Smooth muscle cell (in vitro differentiated cells): Measurements from ENCODE around the gene MFSD11. TPM values are rescaled to one million over a fixed set of nuclear protein-coding genes. Genes with fewer than 3 reads are reported as not detected.

Experiments
- DNase-seq: peaks from one replicate; lab custom pipeline; 2025; ENCODE audit not compliant: unreplicated experiment; lab: John Stamatoyannopoulos, UW
- H2AFZ ChIP-seq: fragments of 200-600 bp; sonication (generic); 2 replicates; pipeline ENCODE4 v1.6.0; 2016; ENCODE audit warnings: antibody characterized with exemption, low read depth, mild to moderate bottlenecking
- H3F3A ChIP-seq: fragments of 200-600 bp; sonication (generic); 2 replicates; pipeline ENCODE4 v1.6.0; 2017; ENCODE audit warnings: antibody characterized with exemption, low read depth
- H3K27ac ChIP-seq: fragments of 200-600 bp; sonication (generic); 2 replicates; pipeline ENCODE4 v1.5.1; 2016; ENCODE audit warnings: low read depth, mild to moderate bottlenecking
- H3K27me3 ChIP-seq: fragments of 200-600 bp; sonication (generic); 2 replicates; pipeline ENCODE4 v1.6.1; 2016; ENCODE audit warnings: low read depth, mild to moderate bottlenecking
- H3K36me3 ChIP-seq: fragments of 200-600 bp; sonication (generic); 2 replicates; pipeline ENCODE4 v1.5.1; 2016; ENCODE audit warnings: low read depth
- H3K4me1 ChIP-seq: fragments of 200-600 bp; sonication (generic); 2 replicates; pipeline ENCODE4 v1.5.1; 2016; ENCODE audit warnings: low read depth
- H3K4me2 ChIP-seq: fragments of 200-600 bp; sonication (generic); 2 replicates; pipeline ENCODE4 v1.6.0; 2016; ENCODE audit warnings: mild to moderate bottlenecking
- H3K4me3 ChIP-seq: fragments of 200-600 bp; sonication (generic); 2 replicates; pipeline ENCODE4 v1.5.1; 2016; ENCODE audit warnings: mild to moderate bottlenecking
- H3K79me2 ChIP-seq: fragments of 200-600 bp; sonication (generic); 2 replicates; pipeline ENCODE4 v1.6.0; 2016; ENCODE audit warnings: low read depth, mild to moderate bottlenecking
- H3K9ac ChIP-seq: fragments of 200-600 bp; sonication (generic); 2 replicates; pipeline ENCODE4 v1.6.0; 2016; ENCODE audit warnings: low read depth
- H3K9me3 ChIP-seq: fragments of 200-600 bp; sonication (generic); replicated peaks from 2 replicates; pipeline ENCODE4 v1.5.1; 2016; ENCODE audit warnings: low read depth
- H4K20me1 ChIP-seq: fragments of 200-600 bp; sonication (generic); 2 replicates; pipeline ENCODE4 v1.6.0; 2016; ENCODE audit warnings: low read depth
- WGBS: methylation state at CpG from one replicate; pipeline ENCODE4 v1.1.7; 2016; ENCODE audit warnings: low lambda C conversion rate; 5-methylcytosine and 5-hydroxymethylcytosine counted together
- polyA plus RNA-seq: library from polyadenylated mRNA; unstranded; fragments of >200 nt; fragmentation: Nextera tagmentation; extraction: Ambion mirVana; gene quantifications from 2 replicates; pipeline ENCODE4 v1.2.1, GENCODE V29; 2016
- total RNA-seq: library from RNA; depleted of rRNA; stranded (reverse); fragments of >200 nt; gene quantifications from 2 replicates; pipeline ENCODE4 v1.2.3, GENCODE V29; 2014
- TF ChIP-seq, protein P1 (sequence below): fragments of 200-600 bp; sonication (generic); IDR thresholded peaks from 2 replicates; pipeline ENCODE4 v1.5.1; 2017; ENCODE audit warnings: borderline replicate concordance, mild to moderate bottlenecking, antibody characterized with exemption; ENCODE audit not compliant: insufficient read depth, poor library complexity, severe bottlenecking

MFSD11 gene
- total and polyA plus RNA-seq, 2 experiments from 2014 or later: 28.1 to 56.6 TPM

- Histone ChIP-seq H4K20me1 (peaks cover 65% of the 10 kb centered on the region), H3K4me2 (peak overlapping the region; percentile 97), H3K27ac (peak overlapping the region; percentile 97), H3K4me3 (peak overlapping the region; percentile 89), H3F3A (peaks cover 18% of the 10 kb centered on the region), H3K36me3 (peaks cover 9% of the 10 kb centered on the region), H3K9ac (peak overlapping the region; percentile 88), H2AFZ (no peak overlapping the region), H3K79me2 (peaks cover 77% of the 10 kb centered on the region), H3K4me1 (peaks cover 8% of the 10 kb centered on the region), H3K27me3 (no peaks in the 10 kb centered on the region), H3K9me3 (no peaks in the 10 kb centered on the region)
- WGBS: 16% methylated on average over 31 of the region's 38 CpGs
- no peak for DNase-seq
- TF ChIP-seq, protein P1, sequence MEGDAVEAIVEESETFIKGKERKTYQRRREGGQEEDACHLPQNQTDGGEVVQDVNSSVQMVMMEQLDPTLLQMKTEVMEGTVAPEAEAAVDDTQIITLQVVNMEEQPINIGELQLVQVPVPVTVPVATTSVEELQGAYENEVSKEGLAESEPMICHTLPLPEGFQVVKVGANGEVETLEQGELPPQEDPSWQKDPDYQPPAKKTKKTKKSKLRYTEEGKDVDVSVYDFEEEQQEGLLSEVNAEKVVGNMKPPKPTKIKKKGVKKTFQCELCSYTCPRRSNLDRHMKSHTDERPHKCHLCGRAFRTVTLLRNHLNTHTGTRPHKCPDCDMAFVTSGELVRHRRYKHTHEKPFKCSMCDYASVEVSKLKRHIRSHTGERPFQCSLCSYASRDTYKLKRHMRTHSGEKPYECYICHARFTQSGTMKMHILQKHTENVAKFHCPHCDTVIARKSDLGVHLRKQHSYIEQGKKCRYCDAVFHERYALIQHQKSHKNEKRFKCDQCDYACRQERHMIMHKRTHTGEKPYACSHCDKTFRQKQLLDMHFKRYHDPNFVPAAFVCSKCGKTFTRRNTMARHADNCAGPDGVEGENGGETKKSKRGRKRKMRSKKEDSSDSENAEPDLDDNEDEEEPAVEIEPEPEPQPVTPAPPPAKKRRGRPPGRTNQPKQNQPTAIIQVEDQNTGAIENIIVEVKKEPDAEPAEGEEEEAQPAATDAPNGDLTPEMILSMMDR: no peak
These were observed 12.2 kb upstream of the MFSD11 start for GRCh38 chr17:76725580-76726230.

DNA sequence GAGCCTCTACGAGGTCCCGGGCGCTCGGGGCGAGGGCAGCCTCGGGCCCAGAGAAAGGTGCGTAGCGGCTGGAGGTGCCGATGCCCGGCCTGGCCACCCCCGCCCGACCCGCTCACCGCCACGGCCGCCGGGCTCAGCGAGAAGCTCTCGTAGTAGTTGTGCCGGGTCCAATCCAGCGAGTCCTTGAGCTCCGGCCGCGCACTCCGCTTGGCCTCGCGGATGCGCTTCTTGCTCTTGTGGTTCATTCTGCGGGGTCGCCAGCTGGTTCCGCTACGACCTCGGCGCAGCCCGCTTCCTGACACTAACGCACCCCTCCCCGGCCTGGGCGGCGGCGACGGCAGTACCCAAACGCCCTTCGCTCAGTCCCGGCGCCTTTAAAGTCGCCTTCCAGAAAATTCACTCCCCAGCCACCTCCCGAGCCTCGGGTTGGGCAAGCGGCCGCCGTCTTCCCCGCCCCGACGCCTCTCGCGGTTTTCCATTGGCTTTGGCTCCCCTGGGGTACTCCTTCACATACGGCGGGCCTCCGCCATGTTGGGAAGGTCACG lies 11.6 kb upstream of the MFSD11 start, which contains the start of gene JMJD6:
Gene JMJD6, minus strand, starts transcription at position 376 of the 545 bp plus-strand sequence. Its CDS starts 131 bp downstream, at position 245.
- Histone ChIP-seq H3K4me3 (peak within 1 kb of the TSS; percentile 89), H3K9ac (peak within 1 kb of the TSS; percentile 92), H3K36me3 (peaks cover 4% of the 10 kb centered on the region), H3K27ac (peak within 1 kb of the TSS; percentile 97), H3K4me2 (peak within 1 kb of the TSS; percentile 97), H3K4me1 (peaks cover 8% of the 10 kb centered on the region), H3K79me2 (peaks cover 72% of the 10 kb centered on the region), H4K20me1 (peaks cover 59% of the 10 kb centered on the region), H2AFZ (no peak within 1 kb of the TSS), H3K27me3 (no peaks in the 10 kb centered on the region), H3F3A (peaks cover 13% of the 10 kb centered on the region), H3K9me3 (no peaks in the 10 kb centered on the region)
- TF ChIP-seq, protein P1: no peak
- under 1% methylated on average over 55 of the region's 60 CpGs for WGBS
- peak; percentile 85 for DNase-seq

- WGBS: 4% methylated on average over 57 of the region's 71 CpGs
- peak; percentile 77 for DNase-seq
- H3F3A ChIP-seq: peaks cover 9% of the 10 kb centered on the region
These were observed 10.9 kb upstream of the MFSD11 start, which contains the start of gene METTL23 for GRCh38 chr17:76726776-76727718. METTL23 (plus strand) TSS chr17:76726839; CDS start chr17:76729711, 2,872 bp downstream.

More at GRCh38 chr17:76726776-76727718, 10.9 kb upstream of the MFSD11 start, which contains the start of gene METTL23:
- Histone ChIP-seq H4K20me1 (peaks cover 58% of the 10 kb centered on the region), H3K27me3 (no peaks in the 10 kb centered on the region), H3K9ac (peak within 1 kb of the TSS; percentile 92), H3K36me3 (no peaks in the 10 kb centered on the region), H3K4me1 (peaks cover 8% of the 10 kb centered on the region), H2AFZ (no peak within 1 kb of the TSS), H3K9me3 (no peaks in the 10 kb centered on the region), H3K79me2 (peaks cover 74% of the 10 kb centered on the region), H3K27ac (peak within 1 kb of the TSS; percentile 97), H3K4me3 (peak within 1 kb of the TSS; percentile 89), H3K4me2 (peak within 1 kb of the TSS; percentile 97)
- TF ChIP-seq, protein P1: peak; percentile 68
